Ishikawa (cell line): ENCODE measurements around the gene DENND5A.

Source experiments
- CEBPB ChIP-seq: IDR thresholded peaks from 2 replicates; pipeline ENCODE4 v1.6.1; 2012
- CREB1 ChIP-seq: IDR thresholded peaks from 2 replicates; pipeline ENCODE4 v1.6.1; 2012; ENCODE audit warnings: low read depth
- EGR1 ChIP-seq: IDR thresholded peaks from 2 replicates; pipeline ENCODE4 v1.6.1; 2012
- EP300 ChIP-seq: IDR thresholded peaks from 2 replicates; pipeline ENCODE4 v1.6.1; 2012; ENCODE audit warnings: borderline replicate concordance
- FOXM1 ChIP-seq: IDR thresholded peaks from 2 replicates; pipeline ENCODE4 v1.6.1; 2012; ENCODE audit warnings: low read depth, borderline replicate concordance
- MAX ChIP-seq: IDR thresholded peaks from 2 replicates; pipeline ENCODE4 v1.6.1; 2012
- NFIC ChIP-seq: IDR thresholded peaks from 2 replicates; pipeline ENCODE4 v1.6.1; 2012
- RAD21 ChIP-seq: IDR thresholded peaks from 2 replicates; pipeline ENCODE4 v1.6.1; 2012; ENCODE audit warnings: low read depth
- REST ChIP-seq: IDR thresholded peaks from 2 replicates; pipeline ENCODE4 v1.6.1; 2012; ENCODE audit warnings: low read depth, mild to moderate bottlenecking
- TAF1 ChIP-seq: IDR thresholded peaks from 2 replicates; pipeline ENCODE4 v1.6.1; 2012; ENCODE audit warnings: low read depth, mild to moderate bottlenecking
- TCF12 ChIP-seq: IDR thresholded peaks from 2 replicates; pipeline ENCODE4 v1.6.1; 2012; ENCODE audit warnings: low read depth
- TEAD4 ChIP-seq: IDR thresholded peaks from 2 replicates; pipeline ENCODE4 v1.6.1; 2012
- USF1 ChIP-seq: IDR thresholded peaks from 2 replicates; pipeline ENCODE4 v1.6.1; 2012
- YY1 ChIP-seq: IDR thresholded peaks from 2 replicates; pipeline ENCODE4 v1.6.1; 2012; ENCODE audit warnings: low read depth
- ZBTB7A ChIP-seq: IDR thresholded peaks from 2 replicates; pipeline ENCODE4 v1.6.1; 2012; ENCODE audit warnings: low read depth

The DENND5A gene

GRCh38 chr11:9096427-9096826, 168.7 kb downstream of the DENND5A start:
- no peak for TF ChIP-seq YY1
- TF ChIP-seq TCF12 = no peak
- no peak for TF ChIP-seq RAD21
- no peak for TF ChIP-seq REST
- no peak for TF ChIP-seq TEAD4
- TF ChIP-seq USF1 = no peak

- TF ChIP-seq RAD21 (peak; percentile 53; the same call in 1 of the 2 replicates), TCF12 (no peak)
Observed at GRCh38 chr11:9095421-9095820, 169.7 kb downstream of the DENND5A start.

- TF ChIP-seq TCF12 = no peak
- no peak for TF ChIP-seq EGR1
- no peak for TF ChIP-seq CREB1
- TF ChIP-seq REST = no peak
- TF ChIP-seq EP300 = no peak
- no peak for TF ChIP-seq CEBPB
- no peak for TF ChIP-seq TAF1
- TF ChIP-seq ZBTB7A = no peak
- no peak for TF ChIP-seq TEAD4
- no peak for TF ChIP-seq USF1
- no peak for TF ChIP-seq RAD21
- no peak for TF ChIP-seq MAX
- TF ChIP-seq YY1 = no peak
- no peak for TF ChIP-seq NFIC
- TF ChIP-seq FOXM1 = no peak
Observed at GRCh38 chr11:9094420-9094819, 170.7 kb downstream of the DENND5A start.

- TF ChIP-seq MAX (no peak), CEBPB (no peak), RAD21 (no peak; the same call in 1 of the 2 replicates), EP300 (no peak), TAF1 (no peak), ZBTB7A (no peak), TEAD4 (no peak), NFIC (no peak), REST (no peak), YY1 (no peak), TCF12 (no peak), CREB1 (no peak), USF1 (no peak), EGR1 (no peak), FOXM1 (no peak)
Observed at GRCh38 chr11:9092853-9093778, 172.0 kb downstream of the DENND5A start.
